Activated CD4-positive, alpha-beta T cell treated with anti-CD3 and anti-CD28 coated beads for 1 hour (primary cell): ENCODE data around the gene C2CD3.
"Not testable (repeated sequence)": the region's sequence is repeated elsewhere in the genome, so short reads cannot be mapped to it uniquely, and the experiment has no call there.

Source experiments
- DNase-seq: peaks from one replicate; pipeline ENCODE4 v3.0.0-alpha.2; 2020

Gene C2CD3

GRCh38 chr11:74120260-74121035 lies 50.4 kb downstream of the C2CD3 start:
- not testable (repeated sequence) for DNase-seq

GRCh38 chr11:74116719-74117118 lies 54.1 kb downstream of the C2CD3 start:
- no peak for DNase-seq

GRCh38 chr11:74112877-74113276 lies 57.9 kb downstream of the C2CD3 start:
- no peak for DNase-seq

- DNase-seq, result no peak
Measured at GRCh38 chr11:74106124-74106523, 64.7 kb downstream of the C2CD3 start.

GRCh38 chr11:74102321-74102720 lies 68.5 kb downstream of the C2CD3 start:
- no peak for DNase-seq

GRCh38 chr11:74100735-74101134 lies 70.1 kb downstream of the C2CD3 start:
- no peak for DNase-seq

GRCh38 chr11:74100231-74100630 lies 70.6 kb downstream of the C2CD3 start:
- DNase-seq, result no peak

GRCh38 chr11:74097686-74098237 lies 73.0 kb downstream of the C2CD3 start:
- no peak for DNase-seq

- DNase-seq, result no peak
Measured at GRCh38 chr11:74094393-74094792, 76.4 kb downstream of the C2CD3 start.

- no peak for DNase-seq
Measured at GRCh38 chr11:74092425-74092824, 78.4 kb downstream of the C2CD3 start.

GRCh38 chr11:74091549-74091948 lies 79.3 kb downstream of the C2CD3 start:
- no peak for DNase-seq

GRCh38 chr11:74090701-74091100 lies 80.1 kb downstream of the C2CD3 start:
- DNase-seq, result no peak

GRCh38 chr11:74086242-74086884 lies 84.4 kb downstream of the C2CD3 start:
- DNase-seq, result no peak

GRCh38 chr11:74085542-74085892 lies 85.3 kb downstream of the C2CD3 start:
- no peak for DNase-seq

GRCh38 chr11:74084796-74085541 lies 85.8 kb downstream of the C2CD3 start:
- no peak for DNase-seq

GRCh38 chr11:74083927-74084326 lies 86.9 kb downstream of the C2CD3 start:
- DNase-seq, result not testable (repeated sequence)

- DNase-seq, result no peak
Measured at GRCh38 chr11:74081428-74081827, 89.4 kb downstream of the C2CD3 start.

- DNase-seq, result no peak
Measured at GRCh38 chr11:74077193-74077592, 93.6 kb downstream of the C2CD3 start.

- no peak for DNase-seq
Measured at GRCh38 chr11:74072721-74073120, 98.1 kb downstream of the C2CD3 start.

GRCh38 chr11:74072286-74072685 lies 98.5 kb downstream of the C2CD3 start:
- no peak for DNase-seq

GRCh38 chr11:74070723-74071492 lies 99.9 kb downstream of the C2CD3 start:
- DNase-seq, result no peak

GRCh38 chr11:74069146-74070046 lies 101.4 kb downstream of the C2CD3 start:
- no peak for DNase-seq
